NK-92 (cell line): ENCODE measurements around the gene MAPRE3.

Source experiments
- DNase-seq: peaks from one replicate; lab custom pipeline; 2025; ENCODE audit not compliant: unreplicated experiment; lab: John Stamatoyannopoulos, UW

The MAPRE3 gene

GRCh38 chr2:26982102-26982742 is 11.8 kb downstream of the MAPRE3 start:
- no peak for DNase-seq

GRCh38 chr2:26983746-26984145 is 13.3 kb downstream of the MAPRE3 start:
- no peak for DNase-seq

- DNase-seq: no peak
These were observed 15.4 kb downstream of the MAPRE3 start for GRCh38 chr2:26985807-26986206.

GRCh38 chr2:26986576-26986975 is 16.1 kb downstream of the MAPRE3 start:
- DNase-seq: no peak

- no peak for DNase-seq
These were observed 17.8 kb downstream of the MAPRE3 start for GRCh38 chr2:26988058-26988860.

- no peak for DNase-seq
These were observed 18.7 kb downstream of the MAPRE3 start for GRCh38 chr2:26989156-26989555.

GRCh38 chr2:26991717-26992116 is 21.3 kb downstream of the MAPRE3 start:
- DNase-seq: no peak

- DNase-seq: no peak
These were observed 23.3 kb downstream of the MAPRE3 start for GRCh38 chr2:26993768-26994167.

- DNase-seq: no peak
These were observed 24.5 kb downstream of the MAPRE3 start for GRCh38 chr2:26994983-26995382.

- no peak for DNase-seq
These were observed 27.0 kb downstream of the MAPRE3 start for GRCh38 chr2:26997394-26997793.

- DNase-seq: no peak
These were observed 27.9 kb downstream of the MAPRE3 start for GRCh38 chr2:26998323-26998722.

- DNase-seq: no peak
These were observed 29.8 kb downstream of the MAPRE3 start for GRCh38 chr2:27000228-27000627.

- DNase-seq: no peak
These were observed 30.6 kb downstream of the MAPRE3 start for GRCh38 chr2:27000995-27001394.

- DNase-seq: no peak
These were observed 31.5 kb downstream of the MAPRE3 start for GRCh38 chr2:27001950-27002349.

GRCh38 chr2:27003007-27003406 is 32.6 kb downstream of the MAPRE3 start:
- no peak for DNase-seq

- no peak for DNase-seq
These were observed 33.4 kb downstream of the MAPRE3 start for GRCh38 chr2:27003857-27004256.

GRCh38 chr2:27006602-27007415 is 36.4 kb downstream of the MAPRE3 start:
- no peak for DNase-seq

- DNase-seq: no peak
These were observed 37.3 kb downstream of the MAPRE3 start for GRCh38 chr2:27007416-27008374.

- no peak for DNase-seq
These were observed 38.2 kb downstream of the MAPRE3 start for GRCh38 chr2:27008678-27009077.

GRCh38 chr2:27009083-27009482 is 38.6 kb downstream of the MAPRE3 start:
- DNase-seq: no peak

GRCh38 chr2:27009716-27010115 is 39.3 kb downstream of the MAPRE3 start:
- no peak for DNase-seq
